Kidney (tissue), 14 donors: ENCODE measurements around the gene CHMP5. TPM values are rescaled to one million over a fixed set of nuclear protein-coding genes. Genes with fewer than 3 reads are reported as not detected.

Experiments used
- DNase-seq, 5 donors: peaks; one replicate each; pipeline ENCODE4 v3.0.0-alpha.2; 2013 to 2020
- FAIRE-seq: peaks from 2 replicates; lab custom pipeline; 2012; peaks lifted over from hg19 to GRCh38; lab: Jason Lieb, UNC
- H3K27ac ChIP-seq, 2 donors: one replicate each; pipeline ENCODE4 v1.7.0; 2013; ENCODE audit warnings: low read depth in 2 of 2, low read length in 2 of 2, inconsistent platforms in 1 of 2
- H3K27me3 ChIP-seq: one replicate; pipeline ENCODE4 v1.7.1; 2013; ENCODE audit warnings: low read length, inconsistent platforms; ENCODE audit not compliant: control insufficient read depth, insufficient read depth
- H3K36me3 ChIP-seq, 3 donors: one replicate each; pipeline versions ENCODE4 v1.7.0 to v1.7.1; 2013; ENCODE audit warnings: low read length in 3 of 3, control low read depth in 1 of 3, inconsistent platforms in 1 of 3; ENCODE audit not compliant: insufficient read depth in 3 of 3, control insufficient read depth in 2 of 3
- H3K4me1 ChIP-seq, 3 donors: one replicate each; pipeline versions ENCODE4 v1.7.0 to v1.7.1; 2013; ENCODE audit warnings: low read length in 3 of 3, inconsistent platforms in 1 of 3, low read depth in 1 of 3; ENCODE audit not compliant: control insufficient read depth in 2 of 3, insufficient read depth in 2 of 3
- H3K4me3 ChIP-seq, 3 donors: one replicate each; pipeline versions ENCODE4 v1.7.0 to v1.8.1; 2013; ENCODE audit warnings: low read length in 3 of 3, control low read depth in 1 of 3, inconsistent platforms in 1 of 3
- H3K9ac ChIP-seq, 3 donors: one replicate each; pipeline versions ENCODE4 v1.7.0 to v1.7.1; 2013; ENCODE audit warnings: low read length in 3 of 3, control low read depth in 1 of 3, inconsistent platforms in 1 of 3
- H3K9me3 ChIP-seq, 3 donors: one replicate each; pipeline versions ENCODE4 v1.7.0 to v1.7.1; 2013; ENCODE audit warnings: low read length in 3 of 3, control low read depth in 1 of 3, inconsistent platforms in 1 of 3; ENCODE audit not compliant: control insufficient read depth in 2 of 3, insufficient read depth in 1 of 3
- intact Hi-C: fragments of 100-400 bp; cut with DNase I; formaldehyde crosslinking; loops from one replicate; pipeline ENCODE4 v1.11.1; 2022
- polyA plus RNA-seq: library from polyadenylated mRNA; stranded (reverse); fragments of 350-450 nt; fragmentation: Illumina TruSeq; extraction: RNeasy Lipid Tissue Mini Kit (QIAGEN cat#74804); gene quantifications from one replicate; pipeline ENCODE4 v1.2.3, GENCODE V29; 2014; ENCODE audit warnings: low read depth, low replicate concordance; ENCODE audit not compliant: insufficient read depth
- total RNA-seq: library from RNA; stranded (reverse); fragmentation: NEBNext Ultra II Directional; extraction: Animal tissue kit (Norgen Biotek cat#: 25700); gene quantifications from one replicate; pipeline ENCODE4 v1.2.1, GENCODE V29; 2021
- TF ChIP-seq, protein P1 (sequence below): IDR thresholded peaks from 3 replicates; pipeline ENCODE4 v1.5.1; 2012; ENCODE audit warnings: mild to moderate bottlenecking, moderate library complexity, borderline replicate concordance; ENCODE audit not compliant: insufficient read depth; ENCODE audit errors: extremely low read depth
- donor health status: control.
- donor health status: control.
- donor health status: control.
- donor health status: control.
- donor health status: control.
- donor health status: DM: yes; HTN: yes; CAD: no.
- donor health status: Normal renal cell carcinoma (clear cell type).

The CHMP5 gene
- total and polyA plus RNA-seq, 2 donors from 2014 or later: 65.2 to 100 TPM

DNA sequence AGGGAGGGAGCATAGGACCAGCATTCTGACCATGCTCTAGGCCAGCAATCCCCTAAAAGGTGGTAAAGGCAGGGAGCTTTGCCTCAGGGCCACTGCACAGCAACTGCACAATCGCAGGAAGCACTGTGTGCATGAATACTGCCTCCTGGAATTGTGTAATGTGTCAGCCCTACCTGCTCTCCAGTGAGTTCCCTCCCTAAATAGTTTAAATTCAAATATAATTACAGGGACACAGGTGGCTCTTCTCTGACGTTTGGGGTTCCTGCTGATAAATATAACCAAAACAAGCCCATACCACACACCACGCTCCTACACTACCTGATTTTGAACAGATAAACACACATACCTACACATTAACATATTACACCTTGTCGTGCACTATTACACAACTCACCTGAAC lies 9.4 kb upstream of the CHMP5 start:
- intact Hi-C loops: no loop called here
- Histone ChIP-seq H3K27ac (no peak overlapping the region), H3K9ac (no peak overlapping the region), H3K36me3 (peaks cover 18 to 58% (median 46%) of the 10 kb centered on the region in 3 donors), H3K9me3 (no peaks in the 10 kb centered on the region), H3K27me3 (no peaks in the 10 kb centered on the region), H3K4me3 (no peak overlapping the region), H3K4me1 (peaks cover 0 to 6% (median 0%) of the 10 kb centered on the region in 3 donors)
- TF ChIP-seq, protein P1, sequence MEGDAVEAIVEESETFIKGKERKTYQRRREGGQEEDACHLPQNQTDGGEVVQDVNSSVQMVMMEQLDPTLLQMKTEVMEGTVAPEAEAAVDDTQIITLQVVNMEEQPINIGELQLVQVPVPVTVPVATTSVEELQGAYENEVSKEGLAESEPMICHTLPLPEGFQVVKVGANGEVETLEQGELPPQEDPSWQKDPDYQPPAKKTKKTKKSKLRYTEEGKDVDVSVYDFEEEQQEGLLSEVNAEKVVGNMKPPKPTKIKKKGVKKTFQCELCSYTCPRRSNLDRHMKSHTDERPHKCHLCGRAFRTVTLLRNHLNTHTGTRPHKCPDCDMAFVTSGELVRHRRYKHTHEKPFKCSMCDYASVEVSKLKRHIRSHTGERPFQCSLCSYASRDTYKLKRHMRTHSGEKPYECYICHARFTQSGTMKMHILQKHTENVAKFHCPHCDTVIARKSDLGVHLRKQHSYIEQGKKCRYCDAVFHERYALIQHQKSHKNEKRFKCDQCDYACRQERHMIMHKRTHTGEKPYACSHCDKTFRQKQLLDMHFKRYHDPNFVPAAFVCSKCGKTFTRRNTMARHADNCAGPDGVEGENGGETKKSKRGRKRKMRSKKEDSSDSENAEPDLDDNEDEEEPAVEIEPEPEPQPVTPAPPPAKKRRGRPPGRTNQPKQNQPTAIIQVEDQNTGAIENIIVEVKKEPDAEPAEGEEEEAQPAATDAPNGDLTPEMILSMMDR: no peak
- FAIRE-seq: no peak
- no peak for DNase-seq

DNA sequence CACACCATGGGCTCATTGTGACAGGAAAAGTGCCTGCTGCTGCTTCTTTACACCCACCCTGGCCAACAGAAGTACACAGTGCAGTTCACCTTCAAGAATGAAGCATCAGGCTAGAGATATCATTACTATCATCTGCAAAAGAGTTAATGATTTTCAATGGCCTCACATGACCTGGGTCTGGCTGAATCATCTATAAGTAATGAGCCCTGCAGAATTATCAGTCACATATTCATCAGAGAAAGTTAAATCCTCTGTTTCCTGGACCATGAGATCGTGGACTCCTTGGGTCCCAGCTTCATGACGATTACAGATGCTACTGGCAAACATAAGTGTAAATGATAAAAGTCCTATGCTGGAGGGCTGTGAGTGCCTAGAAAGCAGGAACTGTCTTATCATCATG lies 8.6 kb upstream of the CHMP5 start:
- FAIRE-seq (no peak), DNase-seq (no peak)
- H3K27ac ChIP-seq: no peak overlapping the region
- no peaks in the 10 kb centered on the region for H3K27me3 ChIP-seq
- H3K4me3 ChIP-seq: no peak overlapping the region
- H3K36me3 ChIP-seq: peaks cover 18 to 66% (median 53%) of the 10 kb centered on the region in 3 donors
- peaks cover 0 to 6% (median 0%) of the 10 kb centered on the region in 3 donors for H3K4me1 ChIP-seq
- TF ChIP-seq, protein P1: no peak
- H3K9me3 ChIP-seq: no peaks in the 10 kb centered on the region
- intact Hi-C loops: no loop called here
- H3K9ac ChIP-seq: no peak overlapping the region

GRCh38 chr9:33257276-33257675 lies 7.6 kb upstream of the CHMP5 start:
- FAIRE-seq: no peak
- Histone ChIP-seq H3K36me3 (peaks cover 18 to 67% (median 53%) of the 10 kb centered on the region in 3 donors), H3K27me3 (no peaks in the 10 kb centered on the region), H3K9ac (no peak overlapping the region), H3K27ac (no peak overlapping the region), H3K4me1 (peaks cover 0 to 6% (median 0%) of the 10 kb centered on the region in 3 donors), H3K4me3 (no peak overlapping the region), H3K9me3 (no peaks in the 10 kb centered on the region)
- TF ChIP-seq, protein P1: no peak
- intact Hi-C loops: no loop called here
- no peak for DNase-seq

DNA sequence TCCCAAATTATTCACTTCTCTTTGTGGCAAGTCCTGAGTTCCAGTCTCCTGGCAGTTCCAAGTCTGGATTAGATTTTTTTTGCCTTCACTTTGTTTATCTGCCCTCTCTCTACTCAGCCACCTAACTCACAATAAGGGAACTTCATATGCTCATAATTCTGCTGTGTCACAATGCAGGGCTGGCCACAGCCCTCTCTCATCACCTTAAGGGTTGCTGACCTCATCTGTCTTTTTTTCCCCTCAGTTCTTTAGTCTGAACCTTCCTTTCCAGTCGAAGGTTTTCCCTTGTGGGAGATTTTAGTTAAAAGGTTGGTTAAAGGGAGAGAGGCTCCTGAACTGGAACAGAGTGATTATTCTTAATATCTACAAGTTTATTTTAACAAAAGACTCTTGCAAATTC lies 4.5 kb upstream of the CHMP5 start:
- peaks cover 0 to 8% (median 2%) of the 10 kb centered on the region in 3 donors for H3K4me1 ChIP-seq
- H3K4me3 ChIP-seq: no peak overlapping the region
- TF ChIP-seq, protein P1: no peak
- DNase-seq: no peak
- intact Hi-C loops: no loop called here
- H3K9ac ChIP-seq: no peak overlapping the region
- FAIRE-seq: no peak
- no peaks in the 10 kb centered on the region for H3K27me3 ChIP-seq
- no peak overlapping the region for H3K27ac ChIP-seq
- peaks cover 18 to 47% (median 41%) of the 10 kb centered on the region in 3 donors for H3K36me3 ChIP-seq
- H3K9me3 ChIP-seq: no peaks in the 10 kb centered on the region
